ENCODE data around the gene CPNE4. TPM values are rescaled to one million over a fixed set of nuclear protein-coding genes. Genes with fewer than 3 reads are reported as not detected.

The CPNE4 gene
- total and polyA plus RNA-seq, 2 donors (not counting 3 experiments of a cell fraction or from before 2014, with no cell fraction given) = not detected

- intact Hi-C loops (cut with micrococcal nuclease) = no loop called here
- Histone ChIP-seq H3K36me3 (ENCODE audit: control insufficient read depth in 2 of 2, extremely low read depth in 1 of 2, insufficient read depth in 2 of 2, low read length in 2 of 2) (no peaks in the 10 kb centered on the region), H3K4me3 (replicated peaks in 1 of 3; ENCODE audit: insufficient read depth in 1 of 3, low read depth in 1 of 3, low read length in 3 of 3) (no peak overlapping the region), H3K4me1 (ENCODE audit: control insufficient read depth, extremely low read depth, insufficient read depth, low read length) (no peaks in the 10 kb centered on the region), H4K20me1 (replicated peaks; ENCODE audit: control insufficient read depth, extremely low read depth, insufficient read depth, low read length) (no peaks in the 10 kb centered on the region), H3K9me3 (replicated peaks; ENCODE audit: control insufficient read depth, insufficient read depth, low read length) (no peaks in the 10 kb centered on the region), H3K27ac (ENCODE audit: insufficient read depth, low read depth, low read length) (no peak overlapping the region), H2AFZ (ENCODE audit: low read depth, low read length) (no peak overlapping the region), H3K4me2 (ENCODE audit: insufficient read depth, low read length) (no peak overlapping the region), H3K79me2 (ENCODE audit: control insufficient read depth, insufficient read depth, low read length) (no peaks in the 10 kb centered on the region), H3K27me3 (ENCODE audit: control insufficient read depth in 2 of 2, insufficient read depth in 2 of 2, low read length in 2 of 2) (no peaks in the 10 kb centered on the region), H3K9ac (replicated peaks; ENCODE audit: extremely low read depth, insufficient read depth, low read length) (no peak overlapping the region), H3K9me1 (replicated peaks; ENCODE audit: control insufficient read depth, extremely low read depth, insufficient read depth, low read length) (no peaks in the 10 kb centered on the region)
- DNase-seq (ENCODE audit: low read depth, low spot score) (no peak), FAIRE-seq (no peak)
- ChIA-PET CTCF (no interaction called here), POLR2A (no interaction called here)
- BruUV-seq (replicated peaks) = no TSS peak
- dilution Hi-C loops (cut with MboI; ENCODE audit: extremely low pct_ligation_motif_present, low sequenced_read_pairs) = no loop called here
- TF ChIP-seq JUN (IDR thresholded peaks at IDR 0.05; ENCODE audit: borderline replicate concordance, insufficient read depth, insufficient read length, low read depth) (no peak), FOS (IDR thresholded peaks at IDR 0.05; ENCODE audit: borderline replicate concordance, insufficient read depth, low read length) (no peak), GATA2 (IDR thresholded peaks at IDR 0.05; ENCODE audit: insufficient read depth, insufficient read length, low read depth, low read length) (no peak), MYC (IDR thresholded peaks at IDR 0.05; ENCODE audit: low read depth, low read length) (no peak), POLR2AphosphoS5 (IDR thresholded peaks at IDR 0.05; ENCODE audit: insufficient read depth, low read depth, low read length) (no peak), EZH2 (IDR thresholded peaks at IDR 0.05; ENCODE audit: borderline replicate concordance, low read depth, low read length, severe bottlenecking) (no peak), MAX (IDR thresholded peaks at IDR 0.05; ENCODE audit: insufficient read depth, insufficient read length) (no peak), POLR2A (IDR thresholded peaks at IDR 0.05; ENCODE audit: low read depth, low read length) (no peak), CTCF (IDR thresholded peaks at IDR 0.05; ENCODE audit: extremely low read depth in 1 of 2, insufficient read depth in 1 of 2, low read depth in 1 of 2, low read length in 2 of 2) (no peak)
Observed at GRCh38 chr3:131898346-131898745, 136.5 kb downstream of the CPNE4 start.

All from endothelial cell of umbilical vein (primary cell).